ENCODE measurements around the gene KLHL2. TPM values are rescaled to one million over a fixed set of nuclear protein-coding genes. Genes with fewer than 3 reads are reported as not detected.
"Not testable (repeated sequence)": the region's sequence is repeated elsewhere in the genome, so short reads cannot be mapped to it uniquely, and the experiment has no call there.

KLHL2 gene
- total RNA-seq, 1 donor from 2014 or later = 10.6 TPM

DNA sequence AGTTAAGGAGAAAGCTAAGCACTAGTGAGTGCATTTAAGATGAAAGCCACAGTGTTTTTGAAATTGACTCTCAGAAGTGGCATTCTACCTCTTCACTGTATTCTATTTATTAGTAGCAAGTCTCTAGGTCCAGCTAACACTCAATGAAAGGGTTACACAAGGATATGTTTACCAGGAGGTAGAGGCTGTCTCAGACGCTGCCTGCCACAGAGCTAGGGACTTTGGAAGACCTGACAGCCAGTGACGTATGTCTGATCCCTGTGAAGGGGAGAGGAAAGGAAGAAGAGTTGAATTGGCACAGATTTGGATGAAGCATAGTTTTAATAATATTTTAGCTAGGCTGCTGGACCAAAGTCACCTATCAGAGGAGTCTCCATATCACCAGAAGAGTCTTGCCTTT is 36.5 kb upstream of the KLHL2 start:
- Mint-ChIP-seq H3K9me3 (ENCODE audit: unreplicated experiment) (peaks cover 7% of the 10 kb centered on the region), H3K27ac (ENCODE audit: unreplicated experiment) (no peak overlapping the region), H3K27me3 (ENCODE audit: unreplicated experiment) (no peaks in the 10 kb centered on the region), H3K4me1 (ENCODE audit: unreplicated experiment) (no peaks in the 10 kb centered on the region), H3K36me3 (ENCODE audit: low read depth, unreplicated experiment) (no peaks in the 10 kb centered on the region), H3K4me3 (ENCODE audit: unreplicated experiment) (no peak overlapping the region)
- TF ChIP-seq, protein P1, sequence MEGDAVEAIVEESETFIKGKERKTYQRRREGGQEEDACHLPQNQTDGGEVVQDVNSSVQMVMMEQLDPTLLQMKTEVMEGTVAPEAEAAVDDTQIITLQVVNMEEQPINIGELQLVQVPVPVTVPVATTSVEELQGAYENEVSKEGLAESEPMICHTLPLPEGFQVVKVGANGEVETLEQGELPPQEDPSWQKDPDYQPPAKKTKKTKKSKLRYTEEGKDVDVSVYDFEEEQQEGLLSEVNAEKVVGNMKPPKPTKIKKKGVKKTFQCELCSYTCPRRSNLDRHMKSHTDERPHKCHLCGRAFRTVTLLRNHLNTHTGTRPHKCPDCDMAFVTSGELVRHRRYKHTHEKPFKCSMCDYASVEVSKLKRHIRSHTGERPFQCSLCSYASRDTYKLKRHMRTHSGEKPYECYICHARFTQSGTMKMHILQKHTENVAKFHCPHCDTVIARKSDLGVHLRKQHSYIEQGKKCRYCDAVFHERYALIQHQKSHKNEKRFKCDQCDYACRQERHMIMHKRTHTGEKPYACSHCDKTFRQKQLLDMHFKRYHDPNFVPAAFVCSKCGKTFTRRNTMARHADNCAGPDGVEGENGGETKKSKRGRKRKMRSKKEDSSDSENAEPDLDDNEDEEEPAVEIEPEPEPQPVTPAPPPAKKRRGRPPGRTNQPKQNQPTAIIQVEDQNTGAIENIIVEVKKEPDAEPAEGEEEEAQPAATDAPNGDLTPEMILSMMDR (IDR thresholded peaks at IDR 0.05; ENCODE audit: unreplicated experiment) = no peak
- DNase-seq (ENCODE audit: low spot score) = no peak

DNA sequence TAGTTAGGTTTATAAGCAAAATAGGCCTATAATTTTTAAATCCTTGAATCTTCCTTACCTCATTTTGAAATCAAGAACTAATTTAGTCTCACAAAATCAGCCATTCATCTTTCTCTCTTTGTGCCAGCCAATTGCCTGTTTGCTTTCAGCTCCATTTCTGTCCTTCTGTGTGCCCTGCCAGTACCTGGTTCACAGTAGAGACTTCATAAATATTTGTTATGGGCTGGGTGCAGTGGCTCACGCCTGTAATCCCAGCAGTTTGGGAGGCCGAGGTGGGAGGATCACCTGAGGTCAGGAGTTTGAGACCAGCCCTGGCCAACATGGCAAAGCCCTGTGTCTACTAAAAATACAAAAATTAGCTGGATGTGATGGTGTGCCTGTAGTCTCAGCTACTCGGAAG is 31.9 kb upstream of the KLHL2 start:
- not testable (repeated sequence) for H3K4me3 Mint-ChIP-seq (ENCODE audit: unreplicated experiment); DNase-seq (ENCODE audit: low spot score); H3K9me3 Mint-ChIP-seq (ENCODE audit: unreplicated experiment); H3K4me1 Mint-ChIP-seq (ENCODE audit: unreplicated experiment); H3K36me3 Mint-ChIP-seq (ENCODE audit: low read depth, unreplicated experiment); H3K27me3 Mint-ChIP-seq (ENCODE audit: unreplicated experiment); H3K27ac Mint-ChIP-seq (ENCODE audit: unreplicated experiment)

- no peak for DNase-seq (ENCODE audit: low spot score)
- Mint-ChIP-seq H3K27ac (ENCODE audit: unreplicated experiment) (no peak overlapping the region), H3K27me3 (ENCODE audit: unreplicated experiment) (no peaks in the 10 kb centered on the region), H3K9me3 (ENCODE audit: unreplicated experiment) (no peaks in the 10 kb centered on the region), H3K36me3 (ENCODE audit: low read depth, unreplicated experiment) (no peaks in the 10 kb centered on the region), H3K4me3 (ENCODE audit: unreplicated experiment) (no peak overlapping the region), H3K4me1 (ENCODE audit: unreplicated experiment) (no peaks in the 10 kb centered on the region)
- TF ChIP-seq, protein P1 (IDR thresholded peaks at IDR 0.05; ENCODE audit: unreplicated experiment) = no peak
Measured at GRCh38 chr4:165175879-165176278, 31.5 kb upstream of the KLHL2 start.

DNA sequence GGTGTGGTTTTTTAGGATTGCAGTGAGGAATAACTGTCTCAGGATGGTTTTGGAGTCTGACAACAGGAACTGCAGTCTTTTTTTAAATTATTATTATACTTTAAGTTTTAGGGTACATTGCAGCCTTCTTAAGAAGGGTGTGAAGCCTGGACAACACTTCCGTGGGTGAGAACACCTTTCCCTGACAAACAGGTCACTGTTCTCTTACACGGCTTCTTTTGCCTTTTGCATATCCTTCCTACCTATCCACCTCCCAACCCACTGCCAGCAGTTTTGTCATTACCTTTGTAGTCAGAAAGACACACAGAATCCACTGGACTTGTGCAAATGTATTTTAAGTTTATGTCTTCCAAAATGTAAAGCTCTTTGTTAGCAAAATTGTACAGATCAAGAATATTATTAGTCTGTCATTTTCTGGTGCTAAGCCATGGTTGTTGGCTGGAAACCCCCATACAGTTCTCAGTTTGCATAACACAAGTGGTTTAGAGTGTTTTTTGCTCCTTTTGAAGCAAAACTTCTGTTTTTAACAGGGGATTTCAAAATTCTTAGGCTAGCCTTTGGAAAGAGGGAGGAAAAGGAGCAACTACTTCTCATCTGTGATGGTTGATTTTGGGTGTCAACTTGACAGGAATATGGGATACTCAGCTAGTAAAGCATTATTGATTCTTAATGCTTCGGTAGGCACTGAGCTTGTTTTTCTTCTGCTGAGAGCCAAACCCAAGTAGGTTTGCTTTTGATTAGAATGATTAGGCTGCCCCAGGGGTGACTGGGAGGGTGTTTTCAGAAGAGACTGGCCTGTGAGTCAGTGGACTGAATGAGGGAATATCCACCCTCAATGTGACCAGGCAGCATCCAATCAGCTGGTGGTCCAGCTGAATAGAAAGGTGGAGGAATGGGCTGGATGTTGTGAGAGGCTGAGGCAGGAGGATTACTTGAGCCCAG is 29.4 kb upstream of the KLHL2 start:
- Mint-ChIP-seq H3K27me3 (ENCODE audit: unreplicated experiment) (no peaks in the 10 kb centered on the region), H3K27ac (ENCODE audit: unreplicated experiment) (no peak overlapping the region), H3K4me1 (ENCODE audit: unreplicated experiment) (no peaks in the 10 kb centered on the region), H3K4me3 (ENCODE audit: unreplicated experiment) (no peak overlapping the region), H3K9me3 (ENCODE audit: unreplicated experiment) (no peaks in the 10 kb centered on the region), H3K36me3 (ENCODE audit: low read depth, unreplicated experiment) (no peaks in the 10 kb centered on the region)
- no peak for DNase-seq (ENCODE audit: low spot score)
- TF ChIP-seq, protein P1 (IDR thresholded peaks at IDR 0.05; ENCODE audit: unreplicated experiment) = no peak

- H3K36me3 Mint-ChIP-seq (ENCODE audit: low read depth, unreplicated experiment) = no peaks in the 10 kb centered on the region
- no peaks in the 10 kb centered on the region for H3K27me3 Mint-ChIP-seq (ENCODE audit: unreplicated experiment)
- no peak overlapping the region for H3K27ac Mint-ChIP-seq (ENCODE audit: unreplicated experiment)
- H3K4me3 Mint-ChIP-seq (ENCODE audit: unreplicated experiment) = no peak overlapping the region
- DNase-seq (ENCODE audit: low spot score) = no peak
- H3K9me3 Mint-ChIP-seq (ENCODE audit: unreplicated experiment) = no peaks in the 10 kb centered on the region
- TF ChIP-seq, protein P1 (IDR thresholded peaks at IDR 0.05; ENCODE audit: unreplicated experiment) = no peak
- H3K4me1 Mint-ChIP-seq (ENCODE audit: unreplicated experiment) = no peaks in the 10 kb centered on the region
Measured at GRCh38 chr4:165184220-165184619, 23.1 kb upstream of the KLHL2 start.

DNA sequence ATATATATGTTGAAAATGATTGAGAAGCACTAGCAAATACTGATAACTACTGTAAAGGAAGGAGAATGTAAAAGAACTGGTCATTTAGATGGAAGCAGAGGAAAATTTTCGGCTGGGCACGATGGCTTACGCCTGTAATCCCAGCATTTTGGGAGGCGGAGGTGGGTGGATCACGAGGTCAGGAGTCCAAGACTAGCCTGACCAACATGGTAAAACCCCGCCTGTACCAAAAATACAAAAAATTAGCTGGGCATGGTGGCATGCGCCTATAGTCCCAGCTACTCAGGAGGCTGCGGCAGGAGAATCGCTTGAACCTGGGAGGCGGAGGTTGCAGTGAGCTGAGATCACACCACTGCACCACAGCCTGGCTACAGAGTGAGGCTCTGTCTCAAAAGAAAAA is 22.4 kb upstream of the KLHL2 start:
- not testable (repeated sequence) for H3K27ac Mint-ChIP-seq (ENCODE audit: unreplicated experiment); H3K36me3 Mint-ChIP-seq (ENCODE audit: low read depth, unreplicated experiment); DNase-seq (ENCODE audit: low spot score); H3K9me3 Mint-ChIP-seq (ENCODE audit: unreplicated experiment); H3K27me3 Mint-ChIP-seq (ENCODE audit: unreplicated experiment); H3K4me1 Mint-ChIP-seq (ENCODE audit: unreplicated experiment); H3K4me3 Mint-ChIP-seq (ENCODE audit: unreplicated experiment)
